ENCODE data around the gene GALNT17.

Gene GALNT17

DNA sequence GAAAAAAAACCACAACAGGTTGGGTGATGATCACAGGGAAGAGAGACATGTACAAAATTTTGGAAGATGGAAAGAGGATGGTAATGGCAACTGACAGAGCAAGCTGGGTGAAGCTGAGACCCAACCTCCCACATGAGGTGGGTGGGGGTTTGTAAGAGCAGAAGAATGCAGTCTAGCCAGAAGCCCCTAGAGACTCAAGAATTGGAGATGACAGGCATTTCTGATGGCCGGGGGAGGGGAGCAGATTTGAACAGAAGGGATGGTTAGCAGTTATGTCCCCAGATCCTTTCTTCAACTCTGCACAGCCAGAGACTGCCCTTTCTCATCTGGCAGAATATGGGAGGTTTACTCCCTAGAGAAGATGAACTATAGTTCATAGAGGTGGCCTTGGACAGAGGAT, 208.0 kb downstream of the GALNT17 start:
- TF ChIP-seq YY1 (IDR thresholded peaks at IDR 0.05; ENCODE audit: low read depth) = no peak
- TF ChIP-seq TEAD4 (IDR thresholded peaks at IDR 0.05) = no peak
- TF ChIP-seq TAF1 (IDR thresholded peaks at IDR 0.05; ENCODE audit: low read depth) = no peak
- no peak for TF ChIP-seq EGR1 (IDR thresholded peaks at IDR 0.05)
- TF ChIP-seq, protein P1, sequence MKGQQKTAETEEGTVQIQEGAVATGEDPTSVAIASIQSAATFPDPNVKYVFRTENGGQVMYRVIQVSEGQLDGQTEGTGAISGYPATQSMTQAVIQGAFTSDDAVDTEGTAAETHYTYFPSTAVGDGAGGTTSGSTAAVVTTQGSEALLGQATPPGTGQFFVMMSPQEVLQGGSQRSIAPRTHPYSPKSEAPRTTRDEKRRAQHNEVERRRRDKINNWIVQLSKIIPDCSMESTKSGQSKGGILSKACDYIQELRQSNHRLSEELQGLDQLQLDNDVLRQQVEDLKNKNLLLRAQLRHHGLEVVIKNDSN (IDR thresholded peaks at IDR 0.05) = no peak
- TF ChIP-seq, protein P2, sequence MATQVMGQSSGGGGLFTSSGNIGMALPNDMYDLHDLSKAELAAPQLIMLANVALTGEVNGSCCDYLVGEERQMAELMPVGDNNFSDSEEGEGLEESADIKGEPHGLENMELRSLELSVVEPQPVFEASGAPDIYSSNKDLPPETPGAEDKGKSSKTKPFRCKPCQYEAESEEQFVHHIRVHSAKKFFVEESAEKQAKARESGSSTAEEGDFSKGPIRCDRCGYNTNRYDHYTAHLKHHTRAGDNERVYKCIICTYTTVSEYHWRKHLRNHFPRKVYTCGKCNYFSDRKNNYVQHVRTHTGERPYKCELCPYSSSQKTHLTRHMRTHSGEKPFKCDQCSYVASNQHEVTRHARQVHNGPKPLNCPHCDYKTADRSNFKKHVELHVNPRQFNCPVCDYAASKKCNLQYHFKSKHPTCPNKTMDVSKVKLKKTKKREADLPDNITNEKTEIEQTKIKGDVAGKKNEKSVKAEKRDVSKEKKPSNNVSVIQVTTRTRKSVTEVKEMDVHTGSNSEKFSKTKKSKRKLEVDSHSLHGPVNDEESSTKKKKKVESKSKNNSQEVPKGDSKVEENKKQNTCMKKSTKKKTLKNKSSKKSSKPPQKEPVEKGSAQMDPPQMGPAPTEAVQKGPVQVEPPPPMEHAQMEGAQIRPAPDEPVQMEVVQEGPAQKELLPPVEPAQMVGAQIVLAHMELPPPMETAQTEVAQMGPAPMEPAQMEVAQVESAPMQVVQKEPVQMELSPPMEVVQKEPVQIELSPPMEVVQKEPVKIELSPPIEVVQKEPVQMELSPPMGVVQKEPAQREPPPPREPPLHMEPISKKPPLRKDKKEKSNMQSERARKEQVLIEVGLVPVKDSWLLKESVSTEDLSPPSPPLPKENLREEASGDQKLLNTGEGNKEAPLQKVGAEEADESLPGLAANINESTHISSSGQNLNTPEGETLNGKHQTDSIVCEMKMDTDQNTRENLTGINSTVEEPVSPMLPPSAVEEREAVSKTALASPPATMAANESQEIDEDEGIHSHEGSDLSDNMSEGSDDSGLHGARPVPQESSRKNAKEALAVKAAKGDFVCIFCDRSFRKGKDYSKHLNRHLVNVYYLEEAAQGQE (IDR thresholded peaks at IDR 0.05; ENCODE audit: low read depth) = no peak

DNA sequence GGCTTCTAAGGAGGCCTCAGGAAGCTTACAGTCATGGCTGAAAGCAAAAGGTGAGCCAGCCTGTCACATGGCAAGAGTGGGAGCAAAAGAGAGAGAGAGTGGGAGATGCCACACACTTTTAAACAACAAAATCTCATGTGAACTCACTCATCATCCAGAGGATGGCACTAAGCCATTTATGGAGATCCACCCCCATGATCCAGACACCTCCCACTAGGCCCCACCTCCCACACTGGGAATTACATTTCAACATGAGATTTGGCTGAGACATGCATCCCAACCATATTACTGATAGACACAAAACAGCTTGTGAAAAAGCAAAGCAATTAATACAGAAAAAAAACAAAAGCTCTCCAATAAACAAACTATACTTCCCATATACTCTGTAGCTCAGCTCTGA, 210.3 kb downstream of the GALNT17 start:
- TF ChIP-seq, protein P1 (IDR thresholded peaks at IDR 0.05) = no peak
- TF ChIP-seq TAF1 (IDR thresholded peaks at IDR 0.05; ENCODE audit: low read depth) (no peak), EP300 (IDR thresholded peaks at IDR 0.05; ENCODE audit: borderline replicate concordance) (no peak), TCF12 (IDR thresholded peaks at IDR 0.05; ENCODE audit: low read depth) (no peak), CEBPB (IDR thresholded peaks at IDR 0.05) (no peak), YY1 (IDR thresholded peaks at IDR 0.05; ENCODE audit: low read depth) (no peak), NFIC (IDR thresholded peaks at IDR 0.05) (no peak), TEAD4 (IDR thresholded peaks at IDR 0.05) (no peak), ZBTB7A (IDR thresholded peaks at IDR 0.05; ENCODE audit: low read depth) (no peak), FOXM1 (IDR thresholded peaks at IDR 0.05; ENCODE audit: borderline replicate concordance, low read depth) (no peak), RAD21 (IDR thresholded peaks at IDR 0.05; ENCODE audit: low read depth) (no peak), EGR1 (IDR thresholded peaks at IDR 0.05) (no peak), CREB1 (IDR thresholded peaks at IDR 0.05; ENCODE audit: low read depth) (no peak)
- TF ChIP-seq, protein P2 (IDR thresholded peaks at IDR 0.05; ENCODE audit: low read depth) = no peak
- TF ChIP-seq, protein P3, sequence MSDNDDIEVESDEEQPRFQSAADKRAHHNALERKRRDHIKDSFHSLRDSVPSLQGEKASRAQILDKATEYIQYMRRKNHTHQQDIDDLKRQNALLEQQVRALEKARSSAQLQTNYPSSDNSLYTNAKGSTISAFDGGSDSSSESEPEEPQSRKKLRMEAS (IDR thresholded peaks at IDR 0.05) = no peak

DNA sequence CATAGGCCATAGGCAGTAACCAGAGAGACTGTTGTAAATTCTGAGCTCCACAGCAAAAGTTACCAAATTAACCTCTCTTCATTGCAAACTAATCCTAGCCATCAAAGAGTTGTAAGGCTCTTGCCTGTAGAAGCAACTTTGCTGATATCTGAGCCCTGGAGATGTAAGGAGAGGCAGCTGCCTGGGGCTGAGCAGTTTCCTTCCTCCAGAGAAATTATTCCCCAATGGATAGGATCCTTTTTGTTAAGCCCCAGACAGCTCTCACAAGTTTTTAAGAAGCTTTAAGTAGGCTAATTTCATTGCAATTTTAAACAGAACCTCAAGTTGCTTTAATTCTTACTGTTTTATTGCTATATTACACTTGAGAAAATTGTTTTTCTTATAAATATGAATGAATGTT, 211.1 kb downstream of the GALNT17 start:
- TF ChIP-seq TEAD4 (IDR thresholded peaks at IDR 0.05) (no peak), CEBPB (IDR thresholded peaks at IDR 0.05) (no peak), NFIC (IDR thresholded peaks at IDR 0.05) (no peak)

DNA sequence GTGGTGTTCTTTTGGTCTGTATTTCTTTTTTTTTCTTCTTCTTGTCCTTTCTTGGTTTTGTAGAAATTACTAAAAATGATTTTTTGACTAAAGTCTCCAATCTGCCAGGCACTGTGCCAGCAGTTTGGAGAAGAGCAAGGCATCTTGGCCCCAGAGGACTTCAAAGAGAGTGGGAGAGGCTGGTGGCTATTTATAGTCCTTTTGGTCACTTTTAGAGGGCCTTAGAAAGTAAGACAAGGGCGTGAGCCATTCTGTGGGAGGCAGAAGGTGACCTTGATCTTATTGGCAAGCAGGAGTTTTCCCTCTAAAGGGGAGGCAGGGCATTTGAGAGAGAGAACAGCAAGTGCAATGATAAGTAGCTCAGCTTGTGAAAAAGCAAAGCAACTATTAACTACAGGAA, 211.9 kb downstream of the GALNT17 start:
- TF ChIP-seq, protein P1 (IDR thresholded peaks at IDR 0.05) = no peak
- TF ChIP-seq TEAD4 (IDR thresholded peaks at IDR 0.05) = no peak
- no peak for TF ChIP-seq ZBTB7A (IDR thresholded peaks at IDR 0.05; ENCODE audit: low read depth)
- TF ChIP-seq TAF1 (IDR thresholded peaks at IDR 0.05; ENCODE audit: low read depth) = no peak
- TF ChIP-seq, protein P2 (IDR thresholded peaks at IDR 0.05; ENCODE audit: low read depth) = no peak
- TF ChIP-seq EP300 (IDR thresholded peaks at IDR 0.05; ENCODE audit: borderline replicate concordance) = no peak
- TF ChIP-seq EGR1 (IDR thresholded peaks at IDR 0.05) = no peak
- no peak for TF ChIP-seq YY1 (IDR thresholded peaks at IDR 0.05; ENCODE audit: low read depth)
- TF ChIP-seq TCF12 (IDR thresholded peaks at IDR 0.05; ENCODE audit: low read depth) = no peak
- TF ChIP-seq, protein P3 (IDR thresholded peaks at IDR 0.05) = no peak
